NOMO-1 treated with dmso at 0.1 percent for 144 hours (cell line): ENCODE measurements around the gene NUCB2.

Source experiments
- DNase-seq: peaks from one replicate; lab custom pipeline; 2025; ENCODE audit not compliant: unreplicated experiment; lab: John Stamatoyannopoulos, UW

The NUCB2 gene

DNA sequence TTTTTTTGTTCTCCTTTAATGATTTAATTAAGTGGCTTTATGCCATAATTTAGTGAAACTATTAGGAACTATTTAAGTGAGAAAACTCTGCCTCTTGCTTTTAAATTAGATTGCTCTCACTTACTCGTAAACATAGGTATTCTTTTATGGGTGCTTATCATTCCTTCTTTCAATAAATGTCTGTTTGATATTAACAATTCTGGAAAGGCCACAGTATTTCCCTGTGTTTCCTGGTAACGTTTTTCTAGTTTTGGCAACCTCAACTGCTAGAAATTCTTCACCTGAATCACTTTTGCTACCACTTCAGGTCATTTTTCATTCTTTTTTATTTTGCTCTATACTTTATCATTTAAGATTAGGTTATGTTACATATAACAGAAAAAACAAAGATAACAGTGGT is 55.1 kb downstream of the NUCB2 start:
- DNase-seq = no peak

DNA sequence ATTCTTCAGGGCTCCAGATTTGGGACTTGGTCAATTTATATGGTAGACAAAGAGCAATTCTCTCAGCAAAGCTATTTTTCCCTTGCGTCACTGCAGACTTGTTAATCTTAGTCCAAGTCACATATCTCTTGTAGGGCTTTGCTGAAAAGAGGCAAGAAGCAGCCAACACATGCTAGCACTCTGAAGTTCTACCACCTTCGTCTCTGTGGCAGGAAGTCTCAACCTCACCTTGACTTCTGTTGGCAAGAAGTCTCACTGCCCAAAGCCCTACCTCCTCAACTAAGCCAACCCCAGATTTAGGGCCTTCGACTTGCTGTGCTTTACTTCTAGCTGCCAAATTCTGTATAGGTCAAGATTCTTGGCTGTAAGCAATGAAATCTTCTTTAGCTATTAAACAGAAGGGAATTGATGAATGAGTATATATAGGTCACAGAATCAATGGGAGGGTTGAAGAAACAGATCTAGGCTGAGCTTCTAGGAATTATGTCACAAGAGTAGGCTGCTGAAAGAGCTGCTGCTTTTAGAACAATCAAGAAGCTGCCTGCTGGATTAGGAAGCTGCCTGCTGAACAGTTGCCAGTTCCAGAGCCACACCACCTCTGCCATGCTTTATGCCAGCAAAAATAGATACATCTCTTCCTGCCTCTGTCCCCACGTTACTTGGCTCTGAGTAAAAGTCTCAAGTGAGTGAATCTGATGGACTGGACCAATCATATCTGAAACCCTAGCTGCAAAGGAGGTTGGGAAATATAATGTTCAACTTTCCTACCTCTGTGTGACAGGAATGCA is 57.5 kb downstream of the NUCB2 start:
- no peak for DNase-seq

DNA sequence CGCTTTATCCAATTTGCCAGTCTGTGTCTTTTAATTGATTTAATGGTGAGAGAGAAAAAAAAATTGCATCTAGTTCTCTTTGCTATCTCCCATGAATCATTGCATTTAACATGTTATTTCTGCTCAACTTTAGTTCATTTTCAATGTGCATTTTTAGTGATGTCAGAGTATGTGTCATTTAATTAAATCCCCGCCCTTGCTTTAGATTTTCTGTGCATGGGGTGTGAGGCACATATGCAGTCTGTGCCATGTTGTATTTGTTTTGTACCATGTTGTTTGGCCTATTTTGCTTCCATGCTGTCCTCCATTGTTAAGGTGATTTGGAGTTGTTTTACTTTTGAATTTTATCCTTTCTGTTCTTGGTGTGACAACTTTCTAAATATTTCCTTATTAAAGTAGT is 66.7 kb downstream of the NUCB2 start:
- DNase-seq = no peak

DNA sequence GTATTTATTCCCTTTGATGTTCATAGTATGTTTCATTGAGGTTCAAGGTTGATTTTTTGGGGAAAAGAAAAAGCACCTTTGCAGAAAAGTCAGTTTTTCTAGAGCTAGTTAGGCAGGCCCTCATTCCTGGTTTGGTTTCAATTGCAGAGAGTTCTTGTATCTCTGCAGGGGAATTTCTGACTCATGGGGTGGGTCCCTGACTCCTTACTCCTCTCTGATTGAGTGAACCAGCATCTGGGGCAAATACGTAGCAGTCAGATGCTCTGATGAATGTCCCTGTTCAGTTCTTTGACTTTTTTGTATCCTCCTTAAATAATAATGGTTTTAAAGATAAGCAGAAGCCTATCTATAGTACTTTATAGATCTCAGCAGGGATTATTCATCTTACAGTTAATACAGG is 67.4 kb downstream of the NUCB2 start:
- DNase-seq = no peak

DNA sequence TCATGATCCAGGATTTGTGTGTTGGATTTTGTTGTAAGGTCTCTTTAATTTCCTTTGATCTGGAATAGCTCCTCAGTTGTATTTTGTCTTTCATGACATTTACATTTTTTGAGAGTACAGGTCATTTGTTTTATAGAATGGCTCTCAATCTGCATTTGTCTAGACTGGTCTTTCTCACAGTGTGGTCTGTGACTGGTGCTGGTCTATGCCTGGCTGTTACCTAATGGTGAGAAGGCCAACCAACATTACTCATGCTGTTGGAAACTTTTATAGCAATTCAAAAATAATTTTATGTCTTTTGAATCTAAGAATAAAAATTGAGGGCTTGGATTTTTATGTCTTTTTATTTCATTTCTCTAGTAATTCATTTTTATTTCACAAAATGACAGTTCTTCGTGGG is 71.1 kb downstream of the NUCB2 start:
- DNase-seq = no peak

DNA sequence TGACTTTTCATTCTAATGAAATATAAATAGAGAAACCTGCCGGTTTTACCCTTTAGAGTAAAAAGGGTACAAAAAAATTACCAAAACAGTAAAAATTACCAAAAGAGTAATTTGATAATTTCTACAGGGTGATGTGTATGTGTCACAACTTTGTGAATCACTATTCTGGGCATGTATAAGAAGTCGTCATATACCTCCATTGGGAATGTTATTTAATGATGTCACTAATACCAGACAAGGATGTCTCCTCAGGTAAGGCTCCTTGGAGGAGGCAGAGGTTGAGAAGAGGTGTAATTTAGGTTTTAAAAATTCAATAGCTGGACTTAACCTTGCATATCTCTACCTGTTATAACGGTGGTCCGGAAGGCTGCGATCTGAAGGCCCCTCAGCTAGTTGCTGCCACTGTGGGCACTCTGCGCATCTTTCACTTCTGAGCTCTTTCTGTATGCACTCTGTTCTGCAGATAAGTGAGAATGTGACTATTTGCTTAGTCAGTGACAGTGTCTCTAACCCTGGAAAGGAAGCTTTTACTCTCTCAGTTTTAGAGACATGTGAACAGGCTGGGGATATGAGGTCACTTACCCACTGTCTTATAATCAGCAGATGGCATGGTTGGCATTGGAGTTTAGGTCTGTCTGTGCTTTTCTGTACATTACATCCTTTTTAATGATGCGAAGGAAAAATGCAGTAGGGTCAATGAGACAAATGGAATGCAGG is 74.1 kb downstream of the NUCB2 start:
- no peak for DNase-seq

DNA sequence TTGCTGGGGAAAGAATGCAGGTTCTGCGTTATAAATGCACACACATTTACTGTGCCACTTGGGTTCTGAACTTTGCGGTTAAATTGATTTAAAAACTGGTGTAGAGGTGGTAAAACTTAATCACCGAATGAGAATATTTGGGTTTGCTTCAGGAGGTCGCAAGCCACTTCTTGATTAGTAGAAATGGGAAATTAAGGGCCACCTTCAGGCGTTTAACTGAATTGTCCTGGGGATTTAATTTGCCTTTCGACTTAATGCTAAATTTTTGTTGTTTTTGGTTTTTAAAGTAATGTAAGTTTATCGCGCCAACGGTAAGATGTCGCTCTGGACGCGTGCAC is 74.6 kb downstream of the NUCB2 start:
- DNase-seq = no peak

DNA sequence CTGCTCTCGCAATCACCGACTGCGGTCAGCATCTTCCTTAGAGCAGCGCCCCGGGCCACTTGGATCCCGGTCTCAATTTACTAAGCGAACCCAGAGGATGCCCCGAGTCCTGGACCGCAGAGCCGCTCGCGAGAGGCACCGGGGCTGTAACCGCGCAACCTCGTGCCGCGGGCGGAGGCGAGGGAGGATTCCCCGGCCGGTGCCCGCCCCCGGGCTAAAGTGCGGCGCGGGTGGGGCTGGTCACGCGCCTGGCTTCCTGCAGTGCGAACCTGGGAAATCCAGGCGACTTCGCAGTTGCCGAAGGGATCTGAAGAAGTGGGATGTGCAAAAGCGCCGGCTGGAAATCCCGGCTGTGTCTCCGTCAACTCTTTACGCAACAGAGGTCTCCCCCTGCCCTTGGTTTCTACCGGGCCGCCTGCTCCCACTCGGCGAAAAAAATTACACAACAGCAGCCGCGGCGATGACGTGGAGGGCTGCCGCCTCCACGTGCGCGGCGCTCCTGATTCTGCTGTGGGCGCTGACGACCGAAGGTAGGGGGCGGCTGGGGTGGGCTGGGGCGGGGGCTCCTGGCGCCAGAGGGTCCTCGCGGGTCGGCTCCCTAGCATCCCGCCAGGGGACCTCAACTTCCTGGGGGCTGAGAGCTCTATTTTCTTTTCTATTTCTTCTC is 75.1 kb downstream of the NUCB2 start, which contains the start of gene NCR3LG1:
TSS of gene NCR3LG1 (plus strand) at position 291 of the 667 bp plus-strand sequence. CDS start at position 461, 170 bp downstream.
- peak; percentile 61 for DNase-seq

DNA sequence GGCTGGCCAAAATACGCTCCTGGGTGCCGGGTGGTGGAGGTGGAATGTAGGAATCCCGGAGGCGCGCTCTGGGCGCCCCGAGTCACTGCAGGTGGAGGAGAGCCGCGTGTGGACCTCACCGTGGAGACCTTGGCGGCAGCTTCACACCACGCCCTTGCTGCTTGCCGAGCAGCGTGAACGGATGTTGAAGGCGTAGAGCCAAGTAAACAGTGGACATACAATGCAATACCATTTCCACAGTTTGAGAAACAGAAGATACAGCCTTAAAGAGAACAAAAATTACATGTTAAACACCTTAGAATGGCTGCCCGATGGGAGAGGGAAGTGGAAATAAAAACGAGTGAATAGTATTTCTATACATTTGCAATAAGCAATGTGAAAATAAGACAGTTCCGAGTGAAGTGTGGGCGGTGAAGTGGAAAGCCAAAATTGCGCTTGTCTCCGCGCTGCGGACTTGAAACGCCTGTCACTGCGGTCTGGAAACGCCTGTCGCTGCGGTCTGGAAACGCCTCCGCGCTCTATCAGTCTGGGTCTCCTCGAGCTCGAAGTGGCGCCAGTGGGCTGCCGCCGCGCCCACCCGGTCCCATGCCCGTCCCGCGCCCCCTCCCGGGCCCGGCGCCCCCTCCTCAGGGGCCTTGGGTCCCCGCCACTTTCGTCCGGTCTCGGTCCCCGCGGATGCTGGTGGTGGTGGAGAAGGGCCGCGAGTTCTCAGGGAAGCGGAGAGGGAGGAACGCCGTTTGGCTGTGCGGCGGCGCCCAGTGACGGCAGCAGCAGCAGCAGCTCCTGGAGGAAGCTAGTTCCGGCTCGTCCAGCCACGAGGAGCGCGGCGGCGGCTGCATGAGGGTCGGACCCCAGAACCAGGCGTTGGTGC is 76.6 kb downstream of the NUCB2 start:
- DNase-seq = peak; percentile 41

DNA sequence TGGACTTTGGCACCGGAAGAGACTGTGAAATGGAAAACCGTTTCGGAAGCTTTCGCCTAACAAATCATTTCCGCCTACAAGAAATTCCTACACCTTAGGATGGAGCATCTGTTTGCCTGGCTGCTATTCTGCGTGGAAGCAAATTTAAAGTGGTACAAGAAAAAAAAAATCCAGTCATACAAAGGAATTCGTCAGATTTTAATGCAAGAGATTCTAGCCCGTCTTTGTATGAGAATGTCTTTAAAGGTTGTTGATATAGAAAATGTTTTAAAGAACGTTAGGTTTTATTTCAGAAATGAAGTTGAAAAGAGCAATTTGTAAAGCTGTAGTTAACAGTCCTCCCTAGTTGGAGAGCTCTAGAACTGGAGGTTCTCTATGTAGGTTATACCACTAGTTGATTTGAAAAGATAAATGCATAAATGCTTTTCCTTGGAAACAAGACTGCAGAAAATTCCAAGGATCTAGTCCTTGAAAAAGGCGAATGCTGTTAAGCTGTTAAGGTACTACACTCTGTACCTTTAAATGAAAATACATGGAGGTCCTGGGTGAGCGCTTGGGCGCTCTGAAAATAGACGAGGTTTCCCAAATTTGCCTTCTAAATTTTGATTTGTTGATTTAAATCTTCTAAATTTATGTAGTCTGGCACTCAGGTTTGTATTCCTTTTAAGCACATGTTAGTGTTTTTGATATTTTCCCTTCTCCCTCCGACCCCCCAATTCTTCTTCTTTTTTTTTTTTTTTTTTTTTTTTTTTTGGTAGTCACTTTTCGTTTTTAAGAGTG is 77.5 kb downstream of the NUCB2 start:
- DNase-seq = no peak

DNA sequence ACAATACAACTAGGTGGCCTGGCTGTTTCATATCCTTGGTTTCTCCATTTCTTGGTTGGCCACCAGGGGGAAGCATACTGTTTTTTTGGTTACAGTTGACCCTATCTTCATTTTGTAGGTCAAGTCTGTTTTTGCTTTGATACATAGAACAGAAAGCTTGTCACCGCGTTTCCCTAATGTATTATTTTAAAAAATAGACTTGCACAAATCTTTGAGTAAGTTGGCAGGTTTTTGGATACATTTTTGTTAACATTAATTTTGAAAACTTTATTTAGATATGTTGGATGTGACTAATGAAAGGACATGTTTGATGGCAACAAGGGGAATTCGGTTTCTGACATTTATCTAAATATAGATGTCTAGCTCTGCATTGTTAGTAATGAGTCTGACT is 78.1 kb downstream of the NUCB2 start:
- peak; percentile 69 for DNase-seq

DNA sequence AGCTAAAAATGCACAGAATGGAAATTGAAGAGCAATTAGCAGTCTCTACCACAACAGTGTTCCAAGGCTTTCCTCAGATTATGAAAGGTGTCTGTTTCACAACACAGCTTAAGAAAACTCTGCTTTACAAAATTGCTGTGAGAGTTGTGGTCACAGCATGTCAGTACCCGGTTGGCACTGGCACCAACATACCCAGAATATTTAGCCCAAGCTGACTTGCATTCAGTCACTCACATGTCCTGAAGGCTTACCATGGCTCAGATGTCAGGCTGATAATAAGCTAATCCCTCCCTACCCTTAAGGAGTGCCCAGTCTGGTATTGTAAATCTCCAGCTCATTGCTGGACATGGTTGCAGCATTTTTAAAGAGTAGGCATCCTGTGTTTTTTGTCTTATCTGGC is 90.0 kb downstream of the NUCB2 start:
- no peak for DNase-seq

DNA sequence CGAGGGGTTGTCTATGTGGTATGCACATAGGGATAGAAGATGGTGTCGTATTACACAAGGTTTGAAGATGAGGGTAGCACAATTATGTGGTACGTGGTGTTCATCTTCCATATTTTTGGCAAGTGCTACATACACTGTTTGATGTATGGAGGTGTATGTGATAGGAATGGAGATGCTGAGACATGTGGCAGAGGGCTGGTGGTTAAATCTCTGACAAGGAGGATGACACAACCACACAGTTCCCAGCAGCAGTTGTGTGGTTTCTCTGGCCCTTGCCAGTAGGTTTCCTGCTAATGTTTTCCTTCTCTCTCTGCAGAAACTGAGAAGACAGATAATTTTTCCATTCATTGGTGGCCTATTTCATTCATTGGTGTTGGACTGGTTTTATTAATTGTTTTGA is 92.0 kb downstream of the NUCB2 start:
- no peak for DNase-seq

DNA sequence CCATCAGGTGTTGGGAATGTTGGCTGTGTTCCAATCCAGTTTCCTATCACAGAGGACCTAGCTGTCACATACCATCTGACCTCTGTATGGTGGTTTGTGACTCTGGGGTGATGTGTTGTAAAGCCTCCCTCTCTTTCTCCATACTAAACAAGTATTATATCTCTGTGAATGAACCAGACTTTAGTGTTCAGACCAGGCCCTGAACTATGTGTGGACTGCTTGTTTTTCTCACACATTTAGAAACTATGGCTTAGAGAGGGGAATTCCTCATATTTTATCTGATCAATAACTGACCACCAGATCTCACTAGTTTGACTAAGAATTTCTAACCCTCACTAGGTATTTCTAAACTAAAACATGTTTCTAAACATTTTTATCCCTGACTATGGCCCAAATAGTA is 92.6 kb downstream of the NUCB2 start:
- DNase-seq = no peak

DNA sequence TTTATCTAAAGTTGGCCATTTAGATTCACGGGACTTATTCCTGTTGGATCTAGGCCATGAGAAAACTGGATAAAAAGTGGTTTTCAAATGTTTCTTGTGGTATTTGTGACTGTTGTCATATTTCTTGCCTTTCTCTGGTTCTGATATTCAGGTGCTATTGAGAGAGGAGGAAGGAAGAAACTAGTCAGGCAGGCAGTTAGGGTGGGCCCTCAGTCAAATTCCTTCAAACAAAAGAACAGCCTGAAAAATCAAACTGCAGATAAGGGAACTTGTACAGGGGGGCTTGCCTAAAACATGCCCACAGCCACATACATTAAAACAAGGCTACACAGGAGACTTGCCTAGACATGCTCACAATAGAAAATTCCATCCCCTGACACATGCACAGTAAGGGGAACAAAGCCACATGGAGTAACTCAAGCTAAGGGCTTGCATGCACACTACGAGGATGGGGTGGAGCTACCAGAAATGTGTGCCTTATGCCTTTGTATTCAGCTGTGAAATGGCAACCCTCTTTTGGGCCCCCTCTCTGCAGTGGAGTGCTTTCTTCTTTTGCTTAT is 93.2 kb downstream of the NUCB2 start:
- DNase-seq = no peak

DNA sequence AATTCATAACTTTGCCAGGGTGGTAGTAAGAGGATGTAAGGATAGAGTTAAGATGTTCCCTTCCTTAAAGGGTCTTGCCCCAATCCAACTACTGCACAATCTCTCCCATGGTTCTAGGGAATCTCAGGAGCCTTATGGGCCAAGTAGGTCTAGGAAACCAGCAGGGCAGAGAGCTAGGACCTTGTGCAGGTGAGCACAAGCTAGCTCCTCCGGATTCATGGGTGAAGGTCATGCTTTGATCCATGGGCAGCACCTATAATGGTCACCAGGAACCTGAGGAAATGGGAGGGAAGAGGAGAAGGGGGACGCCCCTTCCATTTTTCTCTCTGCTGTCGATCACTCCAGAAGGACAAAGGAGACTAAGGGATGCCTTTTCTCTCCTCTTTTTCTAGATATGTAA is 95.1 kb downstream of the NUCB2 start:
- DNase-seq = no peak

DNA sequence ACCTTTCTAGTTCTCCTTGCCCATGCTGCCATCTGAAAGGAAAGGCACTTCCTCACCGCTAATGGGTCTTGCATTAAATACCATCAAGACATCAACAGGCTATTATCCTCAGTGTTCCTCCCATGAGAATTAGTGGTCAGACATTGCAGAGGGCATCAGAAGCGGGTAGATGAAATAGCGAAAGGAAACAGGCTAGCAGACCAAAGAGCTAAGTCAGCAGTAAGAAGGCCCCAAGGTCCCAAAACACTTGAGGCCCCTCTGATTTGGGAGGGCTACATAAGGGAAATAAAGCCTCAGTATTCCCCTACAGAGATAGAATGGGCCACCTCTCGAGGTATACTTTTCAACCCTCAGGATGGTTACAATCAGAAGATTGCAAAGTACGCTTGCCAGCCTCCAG is 99.0 kb downstream of the NUCB2 start:
- no peak for DNase-seq

DNA sequence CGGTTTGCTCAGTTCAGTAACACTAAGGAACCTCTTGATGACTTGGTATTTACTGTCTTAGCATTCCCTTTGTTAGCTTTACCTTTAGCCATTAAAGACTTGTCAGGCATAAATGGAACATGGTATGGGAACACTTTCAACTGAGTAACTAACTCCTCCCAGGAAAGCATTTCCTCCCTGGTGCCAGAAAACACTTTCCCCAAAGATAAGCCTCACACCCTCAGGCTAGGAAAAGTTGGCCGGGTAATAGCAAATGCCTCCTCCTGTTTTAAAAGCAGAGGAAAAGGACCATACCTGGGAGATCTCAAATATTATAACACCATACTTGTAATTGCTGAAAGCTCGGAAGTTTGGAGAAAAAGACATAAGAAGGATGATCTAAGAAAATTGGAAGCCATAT is 100.0 kb downstream of the NUCB2 start:
- DNase-seq = no peak

DNA sequence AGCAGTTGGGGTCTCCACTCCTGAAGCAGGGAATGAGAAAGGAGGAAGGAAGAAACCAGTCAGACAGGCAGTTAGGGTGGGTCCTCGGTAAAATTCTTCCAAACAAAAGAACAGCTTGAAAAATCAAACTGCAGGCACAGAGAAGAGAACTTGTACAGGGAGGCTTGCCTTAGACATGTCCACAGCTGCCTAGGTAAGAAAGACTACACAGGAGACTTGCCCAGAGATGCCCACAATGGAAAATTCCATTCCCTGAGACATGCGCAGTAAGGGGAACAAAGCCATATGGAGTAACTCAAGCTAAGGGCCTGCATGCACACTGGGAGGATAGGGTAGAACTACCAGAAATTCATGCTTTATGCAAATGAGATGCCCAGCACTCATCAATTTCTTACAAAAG is 102.1 kb downstream of the NUCB2 start:
- DNase-seq = no peak
